Adrenal gland (tissue), 5 donors: ENCODE measurements around the gene JAZF1.

Source experiments
- POLR2A ChIP-seq, 2 donors: fragments of 450-650 bp; IDR thresholded peaks; one replicate each; pipeline ENCODE4 v1.6.1; 2017; ENCODE audit warnings: antibody characterized with exemption in 2 of 2, mild to moderate bottlenecking in 2 of 2, moderate library complexity in 1 of 2
- TF ChIP-seq, protein P1 (sequence below), 6 experiments: fragments of 450-650 bp in 4 of 6; fragments of 200-600 bp in 2 of 6; sonication (generic) in 1 of 6; IDR thresholded peaks; 1 replicate in 5 of 6; 2 replicates in 1 of 6; pipeline versions ENCODE4 v1.5.1 to v1.8.0; 2016 to 2021; ENCODE audit warnings: antibody characterized with exemption in 6 of 6, mild to moderate bottlenecking in 2 of 6, moderate library complexity in 1 of 6
- donor health status: DM: no; HTN: no; CAD: no.

- no peak for TF ChIP-seq POLR2A (IDR thresholded peaks at IDR 0.05)
- TF ChIP-seq, protein P1, sequence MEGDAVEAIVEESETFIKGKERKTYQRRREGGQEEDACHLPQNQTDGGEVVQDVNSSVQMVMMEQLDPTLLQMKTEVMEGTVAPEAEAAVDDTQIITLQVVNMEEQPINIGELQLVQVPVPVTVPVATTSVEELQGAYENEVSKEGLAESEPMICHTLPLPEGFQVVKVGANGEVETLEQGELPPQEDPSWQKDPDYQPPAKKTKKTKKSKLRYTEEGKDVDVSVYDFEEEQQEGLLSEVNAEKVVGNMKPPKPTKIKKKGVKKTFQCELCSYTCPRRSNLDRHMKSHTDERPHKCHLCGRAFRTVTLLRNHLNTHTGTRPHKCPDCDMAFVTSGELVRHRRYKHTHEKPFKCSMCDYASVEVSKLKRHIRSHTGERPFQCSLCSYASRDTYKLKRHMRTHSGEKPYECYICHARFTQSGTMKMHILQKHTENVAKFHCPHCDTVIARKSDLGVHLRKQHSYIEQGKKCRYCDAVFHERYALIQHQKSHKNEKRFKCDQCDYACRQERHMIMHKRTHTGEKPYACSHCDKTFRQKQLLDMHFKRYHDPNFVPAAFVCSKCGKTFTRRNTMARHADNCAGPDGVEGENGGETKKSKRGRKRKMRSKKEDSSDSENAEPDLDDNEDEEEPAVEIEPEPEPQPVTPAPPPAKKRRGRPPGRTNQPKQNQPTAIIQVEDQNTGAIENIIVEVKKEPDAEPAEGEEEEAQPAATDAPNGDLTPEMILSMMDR (IDR thresholded peaks at IDR 0.05), result no peak
Measured at GRCh38 chr7:28013019-28013418, 167.6 kb downstream of the JAZF1 start.
